Fibroblast of villous mesenchyme (primary cell): ENCODE measurements around the gene PIK3R5. TPM values are rescaled to one million over a fixed set of nuclear protein-coding genes. Genes with fewer than 3 reads are reported as not detected.

Experiments used
- DNase-seq: peaks from one replicate; pipeline ENCODE4 v3.0.0-alpha.2; 2010; ENCODE audit warnings: low read depth
- H3K4me3 ChIP-seq: 2 replicates; pipeline ENCODE4 v1.5.1; 2011; ENCODE audit warnings: low read depth, mild to moderate bottlenecking, low read length
- CTCF ChIP-seq: IDR thresholded peaks from 2 replicates; pipeline ENCODE4 v1.5.1; 2012; ENCODE audit warnings: low read depth, mild to moderate bottlenecking, low read length; ENCODE audit not compliant: insufficient read depth
- total RNA-seq: library from RNA; depleted of rRNA; stranded (reverse); fragments of >200 nt; gene quantifications from 2 replicates; pipeline ENCODE4 v1.2.3, GENCODE V29; 2012

Gene PIK3R5
- total RNA-seq, 1 donor = not detected

DNA sequence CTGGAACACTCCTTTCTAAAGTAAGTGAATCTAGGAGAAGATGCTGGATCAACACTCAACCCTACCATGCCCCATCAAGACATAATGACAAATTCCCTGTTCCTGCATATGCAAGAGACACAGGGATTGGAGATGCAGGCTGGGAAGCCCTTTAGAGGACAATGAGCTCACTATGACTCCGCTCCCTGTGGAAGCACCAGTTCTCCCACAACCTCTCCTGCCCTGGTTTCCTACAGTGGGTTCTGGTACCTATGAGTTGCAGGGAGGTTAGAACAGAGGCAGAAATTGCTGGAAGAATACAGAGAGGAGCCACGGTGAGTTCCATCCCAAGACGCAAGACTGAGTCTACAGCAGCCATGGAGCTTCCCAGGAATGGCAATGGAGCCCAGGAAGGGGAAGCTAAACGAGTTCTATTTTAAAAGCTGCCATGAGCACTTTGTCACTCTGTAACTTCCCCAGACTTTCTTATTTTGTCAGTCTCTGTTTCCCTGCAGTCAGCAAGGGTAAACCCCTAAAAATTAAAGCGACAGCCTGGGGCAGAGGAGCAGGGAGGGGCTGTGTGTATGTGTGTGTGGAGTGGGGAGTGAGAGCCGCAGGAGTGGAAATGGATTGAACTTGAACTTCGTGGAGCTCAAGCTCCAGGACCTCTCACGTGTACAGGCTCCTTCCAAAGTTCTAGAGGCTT lies 55.8 kb downstream of the PIK3R5 start:
- no peak for TF ChIP-seq CTCF
- no peak for DNase-seq
- no peak overlapping the region for H3K4me3 ChIP-seq

DNA sequence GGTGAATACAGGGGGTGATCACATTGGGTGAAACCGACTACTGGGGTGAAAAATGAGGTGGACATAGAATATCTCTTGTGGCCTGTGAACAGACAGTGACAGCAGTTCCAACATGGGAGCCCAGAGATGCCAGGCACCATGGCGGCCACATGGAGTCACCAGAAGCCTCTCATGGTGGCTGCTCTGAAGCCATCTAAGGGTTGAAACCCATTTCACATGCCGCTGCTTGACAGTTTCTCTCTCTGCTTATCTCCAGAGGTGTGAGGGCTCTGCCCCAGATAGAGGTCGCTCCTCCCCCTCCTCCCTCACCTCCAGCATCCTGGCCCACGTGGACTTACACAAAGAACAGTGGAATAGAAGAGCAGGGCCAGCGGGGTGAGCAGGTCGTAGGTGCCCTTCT lies 60.2 kb downstream of the PIK3R5 start:
- H3K4me3 ChIP-seq = no peak overlapping the region
- no peak for DNase-seq
- no peak for TF ChIP-seq CTCF

DNA sequence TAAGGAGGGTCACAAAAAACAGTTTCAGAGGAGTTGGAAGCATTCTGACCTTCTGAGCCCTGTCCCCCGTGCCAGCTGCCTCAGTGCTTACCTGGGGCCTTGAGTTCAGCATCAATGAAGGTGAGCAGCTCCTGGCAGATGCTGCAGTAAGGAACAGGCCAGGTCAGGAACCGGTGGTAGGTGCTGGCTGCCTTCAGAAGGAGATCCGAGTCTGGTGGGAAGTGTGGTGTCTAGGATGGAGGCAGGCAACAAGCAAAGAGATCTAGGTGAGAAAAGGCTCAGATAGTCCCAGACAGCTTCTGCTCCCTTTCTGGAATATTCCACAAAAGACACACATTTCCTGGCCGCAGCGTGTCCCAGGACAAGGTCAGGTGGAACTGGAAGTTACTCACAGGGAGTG lies 60.8 kb downstream of the PIK3R5 start:
- no peak for DNase-seq
- TF ChIP-seq CTCF = no peak
- H3K4me3 ChIP-seq = no peak overlapping the region

GRCh38 chr17:8904201-8904600 lies 61.3 kb downstream of the PIK3R5 start:
- DNase-seq = no peak
- TF ChIP-seq CTCF = no peak
- H3K4me3 ChIP-seq = no peak overlapping the region

- no peak overlapping the region for H3K4me3 ChIP-seq
- TF ChIP-seq CTCF = no peak
- no peak for DNase-seq
Measured at GRCh38 chr17:8900626-8901585, 64.6 kb downstream of the PIK3R5 start.

- TF ChIP-seq CTCF = no peak
- DNase-seq = no peak
- no peak overlapping the region for H3K4me3 ChIP-seq
Measured at GRCh38 chr17:8900207-8900606, 65.3 kb downstream of the PIK3R5 start.
